ENCODE results near the gene TMEM108. TPM values are rescaled to one million over a fixed set of nuclear protein-coding genes. Genes with fewer than 3 reads are reported as not detected.

TMEM108 gene
- total RNA-seq, 6 experiments from 2014 or later = not detected

- DNase-seq = no peak
- no peaks in the 10 kb centered on the region for H3K36me3 Mint-ChIP-seq (ENCODE audit: low read depth)
- H3K27me3 Mint-ChIP-seq (ENCODE audit: insufficient read depth) = peaks cover 9% of the 10 kb centered on the region
- no peak overlapping the region for H3K27ac Mint-ChIP-seq
- peaks cover 33% of the 10 kb centered on the region for H3K4me1 Mint-ChIP-seq (ENCODE audit: low read depth)
- no peaks in the 10 kb centered on the region for H3K9me3 Mint-ChIP-seq
- TF ChIP-seq, protein P1, sequence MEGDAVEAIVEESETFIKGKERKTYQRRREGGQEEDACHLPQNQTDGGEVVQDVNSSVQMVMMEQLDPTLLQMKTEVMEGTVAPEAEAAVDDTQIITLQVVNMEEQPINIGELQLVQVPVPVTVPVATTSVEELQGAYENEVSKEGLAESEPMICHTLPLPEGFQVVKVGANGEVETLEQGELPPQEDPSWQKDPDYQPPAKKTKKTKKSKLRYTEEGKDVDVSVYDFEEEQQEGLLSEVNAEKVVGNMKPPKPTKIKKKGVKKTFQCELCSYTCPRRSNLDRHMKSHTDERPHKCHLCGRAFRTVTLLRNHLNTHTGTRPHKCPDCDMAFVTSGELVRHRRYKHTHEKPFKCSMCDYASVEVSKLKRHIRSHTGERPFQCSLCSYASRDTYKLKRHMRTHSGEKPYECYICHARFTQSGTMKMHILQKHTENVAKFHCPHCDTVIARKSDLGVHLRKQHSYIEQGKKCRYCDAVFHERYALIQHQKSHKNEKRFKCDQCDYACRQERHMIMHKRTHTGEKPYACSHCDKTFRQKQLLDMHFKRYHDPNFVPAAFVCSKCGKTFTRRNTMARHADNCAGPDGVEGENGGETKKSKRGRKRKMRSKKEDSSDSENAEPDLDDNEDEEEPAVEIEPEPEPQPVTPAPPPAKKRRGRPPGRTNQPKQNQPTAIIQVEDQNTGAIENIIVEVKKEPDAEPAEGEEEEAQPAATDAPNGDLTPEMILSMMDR (IDR thresholded peaks at IDR 0.05) = no peak
- peak overlapping the region; percentile 80 for H3K4me3 Mint-ChIP-seq
These were observed 403.7 kb downstream of the TMEM108 start for GRCh38 chr3:133441867-133442270.

GRCh38 chr3:133442518-133442917 is 404.3 kb downstream of the TMEM108 start:
- H3K9me3 Mint-ChIP-seq = no peaks in the 10 kb centered on the region
- peaks cover 9% of the 10 kb centered on the region for H3K27me3 Mint-ChIP-seq (ENCODE audit: insufficient read depth)
- no peak overlapping the region for H3K27ac Mint-ChIP-seq
- DNase-seq = no peak
- no peak overlapping the region for H3K4me3 Mint-ChIP-seq
- H3K36me3 Mint-ChIP-seq (ENCODE audit: low read depth) = no peaks in the 10 kb centered on the region
- TF ChIP-seq, protein P1 (IDR thresholded peaks at IDR 0.05) = no peak
- peaks cover 32% of the 10 kb centered on the region for H3K4me1 Mint-ChIP-seq (ENCODE audit: low read depth)

- H3K27me3 Mint-ChIP-seq (ENCODE audit: insufficient read depth) = peaks cover 15% of the 10 kb centered on the region
- H3K4me3 Mint-ChIP-seq = no peak overlapping the region
- TF ChIP-seq, protein P1 (IDR thresholded peaks at IDR 0.05) = peak; percentile 21; the same call in 1 of the 2 replicates
- peaks cover 26% of the 10 kb centered on the region; the same call in 1 of the 2 replicates for H3K4me1 Mint-ChIP-seq (ENCODE audit: low read depth)
- no peak for DNase-seq
- H3K36me3 Mint-ChIP-seq (ENCODE audit: low read depth) = no peaks in the 10 kb centered on the region
- H3K27ac Mint-ChIP-seq = no peak overlapping the region
- no peaks in the 10 kb centered on the region for H3K9me3 Mint-ChIP-seq
These were observed 405.6 kb downstream of the TMEM108 start for GRCh38 chr3:133443649-133444422.

GRCh38 chr3:133444423-133444774 is 406.2 kb downstream of the TMEM108 start:
- Mint-ChIP-seq H3K27me3 (ENCODE audit: insufficient read depth) (peaks cover 15% of the 10 kb centered on the region), H3K9me3 (no peaks in the 10 kb centered on the region), H3K4me3 (no peak overlapping the region), H3K36me3 (ENCODE audit: low read depth) (no peaks in the 10 kb centered on the region), H3K4me1 (ENCODE audit: low read depth) (peaks cover 26% of the 10 kb centered on the region; the same call in 1 of the 2 replicates), H3K27ac (no peak overlapping the region)
- DNase-seq = no peak
- TF ChIP-seq, protein P1 (IDR thresholded peaks at IDR 0.05) = no peak

- Mint-ChIP-seq H3K27ac (no peak overlapping the region), H3K36me3 (ENCODE audit: low read depth) (no peaks in the 10 kb centered on the region), H3K27me3 (ENCODE audit: insufficient read depth) (peaks cover 19% of the 10 kb centered on the region), H3K4me1 (ENCODE audit: low read depth) (peaks cover 26% of the 10 kb centered on the region; the same call in 1 of the 2 replicates), H3K4me3 (no peak overlapping the region), H3K9me3 (no peaks in the 10 kb centered on the region)
- DNase-seq = no peak
- TF ChIP-seq, protein P1 (IDR thresholded peaks at IDR 0.05) = no peak
These were observed 406.9 kb downstream of the TMEM108 start for GRCh38 chr3:133445108-133445507.

Measured in HFFc6 (cell line).